OCI-M2 (cell line): Measurements from ENCODE around the gene CLASP1.

Experiments used
- DNase-seq: peaks from one replicate; lab custom pipeline; 2025; ENCODE audit not compliant: unreplicated experiment; lab: John Stamatoyannopoulos, UW

The CLASP1 gene

DNA sequence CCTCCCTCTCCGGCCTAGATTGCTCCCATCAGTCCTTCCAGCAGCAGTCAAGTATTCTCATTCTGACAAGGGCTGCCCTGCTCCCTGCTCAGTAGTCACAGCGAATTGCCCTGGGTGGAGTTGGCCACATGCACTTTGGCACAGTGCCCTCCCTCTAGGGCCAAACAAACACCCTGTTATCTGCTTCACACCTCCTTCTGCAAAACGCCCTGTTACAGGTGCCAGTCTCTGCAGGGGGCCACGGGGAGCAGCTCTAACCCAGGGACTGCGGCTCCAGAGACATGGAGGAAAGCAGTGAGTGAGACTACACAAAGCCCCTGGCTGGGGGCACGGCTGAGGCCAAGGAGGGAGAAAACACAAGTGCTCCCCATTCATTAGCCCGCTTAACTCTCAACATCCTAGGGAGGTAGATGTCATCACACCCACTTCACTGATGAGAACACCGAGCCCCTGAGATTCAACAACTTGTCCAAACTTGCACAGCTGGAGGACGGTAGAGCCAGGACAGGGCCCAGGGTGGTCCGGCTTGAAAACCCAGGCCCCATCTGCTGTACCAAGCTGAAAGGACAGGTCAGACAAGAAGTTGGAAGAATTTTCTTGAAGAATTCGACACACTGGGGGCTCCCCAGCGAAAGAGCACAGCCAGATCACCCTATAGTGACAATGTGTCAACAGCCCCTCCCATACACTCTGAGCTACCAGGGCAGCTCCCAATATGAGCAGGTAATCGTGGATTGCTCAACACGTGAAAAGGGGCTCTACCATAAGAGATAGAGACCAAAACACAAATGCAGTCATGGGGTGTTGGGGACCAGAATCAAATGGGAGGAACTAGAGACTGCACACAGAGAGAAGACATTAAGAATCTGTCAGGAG is 355.6 kb downstream of the CLASP1 start:
- DNase-seq, result no peak

DNA sequence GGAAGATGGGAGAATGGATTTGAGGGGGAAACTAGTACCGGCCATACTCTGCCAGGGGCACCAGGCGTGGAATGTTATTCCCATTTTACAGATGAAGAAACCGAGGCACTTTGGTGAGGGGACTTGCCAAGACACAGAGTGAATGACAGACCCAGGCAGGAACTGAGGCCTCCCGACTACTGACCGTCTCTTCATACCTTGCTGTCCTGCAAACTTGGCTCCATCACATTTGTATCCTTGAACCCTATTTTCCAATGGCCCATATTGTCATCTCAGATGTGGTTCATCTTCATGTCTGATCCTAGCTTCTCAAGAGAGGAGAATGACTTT is 358.0 kb downstream of the CLASP1 start:
- no peak for DNase-seq

DNA sequence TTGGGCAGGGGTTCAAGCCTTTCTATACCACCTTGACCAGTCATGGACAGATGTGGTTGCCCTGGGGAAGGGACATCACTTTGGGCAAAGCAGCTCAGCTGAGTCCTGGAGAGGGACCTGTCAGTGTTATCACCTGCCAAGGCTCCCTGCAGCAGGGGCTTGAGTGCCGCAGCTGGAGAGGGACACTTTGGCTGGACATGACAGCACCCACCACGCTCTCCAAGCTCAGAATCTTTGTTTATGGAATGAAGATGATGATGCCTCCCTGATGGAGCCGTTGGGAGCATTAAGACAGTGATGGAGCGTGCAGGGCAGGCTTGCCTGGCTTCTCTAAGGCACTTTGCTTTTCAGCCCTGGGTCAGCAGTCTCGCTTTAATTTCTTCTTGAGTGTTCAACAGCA is 360.0 kb downstream of the CLASP1 start:
- DNase-seq, result no peak

DNA sequence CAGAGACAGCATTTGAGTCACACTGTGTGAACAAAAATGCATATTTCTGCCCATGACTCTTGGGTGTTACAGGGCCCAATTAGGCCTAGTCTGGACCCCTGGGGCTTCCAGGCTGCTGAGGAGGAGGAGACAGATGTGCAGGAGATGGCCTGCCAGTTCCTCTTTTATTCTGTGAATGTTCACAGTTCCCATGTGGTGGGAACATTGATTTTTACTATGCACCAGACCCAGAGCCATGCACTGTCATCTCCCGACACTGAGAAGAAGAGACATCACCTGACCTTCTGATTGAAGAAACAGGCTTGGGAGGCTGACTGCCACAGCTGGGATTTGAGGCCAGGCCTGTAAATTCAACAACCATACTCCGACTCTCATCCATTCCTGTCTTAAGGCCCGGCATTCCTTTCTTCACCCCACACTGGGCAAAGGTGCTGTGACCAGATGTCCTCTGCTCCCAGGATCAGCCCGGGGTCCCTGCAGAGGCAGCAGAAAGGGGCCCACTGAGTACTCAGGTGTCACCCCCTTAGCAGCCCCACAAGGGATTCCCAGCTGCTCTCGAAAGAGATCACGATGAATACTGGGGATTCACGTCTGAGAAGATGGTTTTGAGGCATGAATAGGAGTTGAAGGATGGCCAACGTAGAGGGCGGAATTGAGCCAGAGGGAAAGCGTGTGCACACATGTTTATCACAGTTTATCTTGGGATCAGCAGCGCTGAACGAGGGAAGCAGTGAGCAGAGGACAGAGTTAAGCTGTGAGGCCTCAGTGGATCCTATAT is 360.6 kb downstream of the CLASP1 start:
- no peak for DNase-seq

DNA sequence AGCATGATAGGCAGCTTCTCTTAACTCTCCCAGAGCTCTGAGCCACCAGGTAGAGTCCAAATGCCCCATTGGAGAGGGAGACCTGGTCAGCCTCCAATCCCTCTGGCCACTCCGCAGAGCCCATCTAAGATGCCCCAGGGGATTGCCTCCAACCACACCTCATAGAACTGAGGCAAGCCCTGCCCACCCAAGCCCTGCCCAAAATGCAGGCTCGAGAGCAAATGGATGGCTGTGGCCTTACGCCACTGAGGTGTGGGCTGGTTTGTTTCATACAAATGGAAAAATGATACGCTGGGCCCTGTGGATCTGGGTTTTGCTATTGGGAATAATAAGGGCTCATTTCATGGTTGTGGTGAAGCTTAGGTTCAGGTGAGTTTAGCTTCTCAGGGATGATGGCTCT is 361.3 kb downstream of the CLASP1 start:
- no peak for DNase-seq
